Mammary epithelial cell (primary cell): Measurements from ENCODE around the gene IDH3B.

Experiments used
- CTCF ChIP-seq, 2 donors: IDR thresholded peaks in 1 of 2; conservative IDR thresholded peaks in 1 of 2; 2 replicates each; pipeline ENCODE4 v1.5.1; 2011 to 2012; ENCODE audit warnings: inconsistent platforms in 2 of 2, low read length in 2 of 2, mild to moderate bottlenecking in 2 of 2, control low read depth in 1 of 2, low read depth in 1 of 2; ENCODE audit not compliant: insufficient read depth in 1 of 2; ENCODE audit errors: extremely low read depth in 1 of 2
- EZH2 ChIP-seq: IDR thresholded peaks from 2 replicates; pipeline ENCODE4 v1.6.1; 2012; ENCODE audit warnings: low read length, inconsistent platforms, borderline replicate concordance

GRCh38 chr20:2690213-2690612 is 26.2 kb upstream of the IDH3B start:
- TF ChIP-seq EZH2 (no peak), CTCF (conservative IDR thresholded peaks at IDR 0.05 in 1 of 2, IDR thresholded peaks at IDR 0.05 in 1 of 2; ENCODE audit: extremely low read depth in 1 of 2, insufficient read depth in 1 of 2, low read depth in 1 of 2, low read length in 2 of 2) (no peak)
